GM23338 (cell line): ENCODE results near the gene TIMMDC1. TPM values are rescaled to one million over a fixed set of nuclear protein-coding genes. Genes with fewer than 3 reads are reported as not detected.

Experiments
- ATAC-seq: fragments of 200-7000 bp; cut with Tn5 transposase; 3 replicates; pipeline ENCODE4 v1.9.1; 2020
- DNase-seq: peaks from one replicate; pipeline ENCODE4 v3.0.0-alpha.2; 2015; ENCODE audit warnings: low spot score
- H2AFZ ChIP-seq: fragments of 200-600 bp; sonication (generic); 2 replicates; pipeline ENCODE4 v1.8.0; 2016; ENCODE audit warnings: antibody characterized with exemption, mild to moderate bottlenecking, moderate library complexity
- H3F3A ChIP-seq: fragments of 200-600 bp; sonication (generic); replicated peaks from 2 replicates; pipeline ENCODE4 v1.8.0; 2017; ENCODE audit warnings: antibody characterized with exemption, mixed run types, low read depth
- H3K27ac ChIP-seq: fragments of 200-600 bp; sonication (generic); 2 replicates; pipeline ENCODE4 v1.6.1; 2016; ENCODE audit warnings: low read depth
- H3K27me3 ChIP-seq: fragments of 200-600 bp; sonication (generic); 2 replicates; pipeline ENCODE4 v1.8.0; 2016; ENCODE audit warnings: mild to moderate bottlenecking, mixed run types, moderate library complexity; ENCODE audit not compliant: insufficient read depth
- H3K36me3 ChIP-seq: fragments of 200-600 bp; sonication (generic); 2 replicates; pipeline ENCODE4 v1.8.0; 2016; ENCODE audit warnings: mild to moderate bottlenecking; ENCODE audit not compliant: insufficient read depth
- H3K4me1 ChIP-seq: fragments of 200-600 bp; sonication (generic); 2 replicates; pipeline ENCODE4 v1.8.0; 2016; ENCODE audit warnings: mild to moderate bottlenecking, moderate library complexity; ENCODE audit not compliant: insufficient read depth
- H3K4me2 ChIP-seq: fragments of 200-600 bp; sonication (generic); 2 replicates; pipeline ENCODE4 v1.7.1; 2017; ENCODE audit warnings: mixed run types
- H3K4me3 ChIP-seq: fragments of 200-600 bp; sonication (generic); 2 replicates; pipeline ENCODE4 v1.6.1; 2016; ENCODE audit warnings: mixed run types
- H3K79me2 ChIP-seq: fragments of 200-600 bp; sonication (generic); replicated peaks from 2 replicates; pipeline ENCODE4 v1.8.0; 2017; ENCODE audit warnings: mild to moderate bottlenecking; ENCODE audit not compliant: insufficient read depth
- H3K9me2 ChIP-seq: fragments of 200-600 bp; sonication (generic); 2 replicates; pipeline ENCODE4 v1.8.0; 2017; ENCODE audit not compliant: insufficient read depth
- H4K20me1 ChIP-seq: fragments of 200-600 bp; sonication (generic); replicated peaks from 2 replicates; pipeline ENCODE4 v1.8.0; 2017; ENCODE audit warnings: mild to moderate bottlenecking; ENCODE audit not compliant: insufficient read depth
- H3K27ac Mint-ChIP-seq: 2 replicates; pipeline ENCODE4 v1.8.0; 2020; ENCODE audit warnings: inconsistent platforms, mild to moderate bottlenecking, moderate library complexity, mixed read lengths
- H3K27me3 Mint-ChIP-seq: 3 replicates; pipeline ENCODE4 v1.8.0; 2022; ENCODE audit warnings: low read depth, mild to moderate bottlenecking, moderate library complexity, mixed read lengths, inconsistent platforms; ENCODE audit not compliant: insufficient read depth, poor library complexity
- H3K36me3 Mint-ChIP-seq: 3 replicates; pipeline ENCODE4 v1.8.0; 2021; ENCODE audit warnings: low read depth, mild to moderate bottlenecking, inconsistent platforms, moderate library complexity, mixed read lengths
- H3K4me1 Mint-ChIP-seq: 3 replicates; pipeline ENCODE4 v1.8.0; 2020; ENCODE audit warnings: mild to moderate bottlenecking, inconsistent platforms, mixed read lengths
- H3K4me3 Mint-ChIP-seq: 3 replicates; pipeline ENCODE4 v1.8.0; 2021; ENCODE audit warnings: moderate library complexity, mild to moderate bottlenecking, inconsistent platforms, mixed read lengths
- H3K9me3 Mint-ChIP-seq: 3 replicates; pipeline ENCODE4 v1.8.0; 2020; ENCODE audit warnings: moderate library complexity, mild to moderate bottlenecking, inconsistent platforms, mixed read lengths
- CREB1 ChIP-seq: fragments of 250-450 bp; sonication (Bioruptor Pico); IDR thresholded peaks from 2 replicates; pipeline ENCODE4 v1.5.0; 2020; ENCODE audit warnings: low read depth, mild to moderate bottlenecking, moderate library complexity
- EZH2phosphoT487 ChIP-seq: fragments of 200-600 bp; sonication (generic); IDR thresholded peaks from one replicate; pipeline ENCODE4 v1.8.1; 2018; ENCODE audit warnings: antibody characterized with exemption; ENCODE audit not compliant: unreplicated experiment
- NANOG ChIP-seq: IDR thresholded peaks from 2 replicates; pipeline ENCODE4 v1.6.1; 2016; ENCODE audit warnings: antibody characterized with exemption, borderline replicate concordance
- POLR2AphosphoS5 ChIP-seq: IDR thresholded peaks from 2 replicates; pipeline ENCODE4 v1.6.1; 2016; ENCODE audit warnings: antibody characterized with exemption, low read depth
- STAT1 ChIP-seq: IDR thresholded peaks from one replicate; pipeline ENCODE4 v1.6.1; 2016; ENCODE audit warnings: antibody characterized with exemption; ENCODE audit not compliant: unreplicated experiment
- ZNF114 ChIP-seq: fragments of 250-450 bp; sonication (Bioruptor Pico); IDR thresholded peaks from 2 replicates; pipeline ENCODE4 v1.5.0; 2020; ENCODE audit warnings: mild to moderate bottlenecking, moderate library complexity
- polyA plus RNA-seq: library from polyadenylated mRNA; unstranded; fragments of >200 nt; fragmentation: Nextera tagmentation; extraction: Ambion mirVana; gene quantifications from 2 replicates; pipeline ENCODE4 v1.2.1, GENCODE V29; 2016
- total RNA-seq: library from RNA; depleted of rRNA; stranded (reverse); fragments of >200 nt; shearing (Covaris generic); gene quantifications from 2 replicates; pipeline ENCODE4 v1.2.3, GENCODE V29; 2014
- TF ChIP-seq, protein P1 (sequence below), 2 experiments: fragments of 200-600 bp in 1 of 2; sonication (generic) in 1 of 2; conservative IDR thresholded peaks; 2 replicates each; pipeline versions ENCODE4 v1.5.1 to v1.6.1; 2016 to 2017; ENCODE audit warnings: antibody characterized with exemption in 2 of 2, low read depth in 2 of 2, mild to moderate bottlenecking in 2 of 2, moderate library complexity in 1 of 2
- TF ChIP-seq, protein P2 (sequence below): IDR thresholded peaks from 2 replicates; pipeline ENCODE4 v1.6.1; 2016; ENCODE audit warnings: antibody characterized with exemption
- TF ChIP-seq, protein P3 (sequence below): fragments of 250-450 bp; sonication (Bioruptor Pico); IDR thresholded peaks from 2 replicates; pipeline ENCODE4 v1.5.0; 2020; ENCODE audit warnings: mild to moderate bottlenecking, moderate library complexity
- TF ChIP-seq, protein P4 (sequence below): IDR thresholded peaks from one replicate; pipeline ENCODE4 v1.6.1; 2018; ENCODE audit warnings: antibody characterized with exemption; ENCODE audit not compliant: unreplicated experiment

Gene TIMMDC1
- total and polyA plus RNA-seq, 2 experiments from 2014 or later = 62.2 to 105 TPM

DNA sequence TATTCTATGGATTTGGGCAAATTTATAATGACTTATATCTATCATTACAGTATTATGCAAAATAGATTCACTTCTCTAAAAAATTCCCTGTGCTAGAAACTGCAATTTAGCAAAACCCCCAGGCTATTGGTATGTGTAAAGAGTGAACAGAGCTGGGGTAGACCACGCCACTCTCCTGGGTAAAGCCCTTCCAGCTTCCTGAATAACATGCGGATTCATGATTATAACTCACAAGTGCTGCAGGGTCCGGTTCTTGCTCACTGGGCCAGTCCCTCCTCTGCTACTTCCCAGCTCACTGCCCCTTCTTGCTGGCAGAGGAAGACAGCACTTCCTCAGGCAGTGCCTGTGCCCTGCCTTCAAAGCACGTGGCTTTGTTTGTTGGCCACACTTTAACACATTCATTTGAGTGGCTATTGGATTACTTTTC, 57.0 kb downstream of the TIMMDC1 start:
- Mint-ChIP-seq H3K4me3 (no peak overlapping the region), H3K4me1 (peaks cover 3% of the 10 kb centered on the region; the same call in 1 of the 3 replicates), H3K9me3 (no peaks in the 10 kb centered on the region), H3K27me3 (no peaks in the 10 kb centered on the region), H3K36me3 (no peaks in the 10 kb centered on the region), H3K27ac (no peak overlapping the region)
- ATAC-seq (no peak), DNase-seq (no peak)
- 0 out of 2 replicates have a peak, but pooled peaks cover 3% of the 10 kb centered on the region for H3K9me2 ChIP-seq
- H3K36me3 ChIP-seq = no peaks in the 10 kb centered on the region
- H4K20me1 ChIP-seq = no peaks in the 10 kb centered on the region
- no peaks in the 10 kb centered on the region for H3K4me1 ChIP-seq
- H3K4me3 ChIP-seq = no peak overlapping the region
- no peak overlapping the region for H3K4me2 ChIP-seq
- no peak for TF ChIP-seq EZH2phosphoT487
- TF ChIP-seq STAT1 = no peak
- TF ChIP-seq POLR2AphosphoS5 = no peak
- no peak for TF ChIP-seq CREB1
- TF ChIP-seq, protein P1, sequence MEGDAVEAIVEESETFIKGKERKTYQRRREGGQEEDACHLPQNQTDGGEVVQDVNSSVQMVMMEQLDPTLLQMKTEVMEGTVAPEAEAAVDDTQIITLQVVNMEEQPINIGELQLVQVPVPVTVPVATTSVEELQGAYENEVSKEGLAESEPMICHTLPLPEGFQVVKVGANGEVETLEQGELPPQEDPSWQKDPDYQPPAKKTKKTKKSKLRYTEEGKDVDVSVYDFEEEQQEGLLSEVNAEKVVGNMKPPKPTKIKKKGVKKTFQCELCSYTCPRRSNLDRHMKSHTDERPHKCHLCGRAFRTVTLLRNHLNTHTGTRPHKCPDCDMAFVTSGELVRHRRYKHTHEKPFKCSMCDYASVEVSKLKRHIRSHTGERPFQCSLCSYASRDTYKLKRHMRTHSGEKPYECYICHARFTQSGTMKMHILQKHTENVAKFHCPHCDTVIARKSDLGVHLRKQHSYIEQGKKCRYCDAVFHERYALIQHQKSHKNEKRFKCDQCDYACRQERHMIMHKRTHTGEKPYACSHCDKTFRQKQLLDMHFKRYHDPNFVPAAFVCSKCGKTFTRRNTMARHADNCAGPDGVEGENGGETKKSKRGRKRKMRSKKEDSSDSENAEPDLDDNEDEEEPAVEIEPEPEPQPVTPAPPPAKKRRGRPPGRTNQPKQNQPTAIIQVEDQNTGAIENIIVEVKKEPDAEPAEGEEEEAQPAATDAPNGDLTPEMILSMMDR (conservative IDR thresholded peaks at IDR 0.05; ENCODE audit: low read depth in 2 of 2) = no peak
- no peak for TF ChIP-seq NANOG
- TF ChIP-seq, protein P2, sequence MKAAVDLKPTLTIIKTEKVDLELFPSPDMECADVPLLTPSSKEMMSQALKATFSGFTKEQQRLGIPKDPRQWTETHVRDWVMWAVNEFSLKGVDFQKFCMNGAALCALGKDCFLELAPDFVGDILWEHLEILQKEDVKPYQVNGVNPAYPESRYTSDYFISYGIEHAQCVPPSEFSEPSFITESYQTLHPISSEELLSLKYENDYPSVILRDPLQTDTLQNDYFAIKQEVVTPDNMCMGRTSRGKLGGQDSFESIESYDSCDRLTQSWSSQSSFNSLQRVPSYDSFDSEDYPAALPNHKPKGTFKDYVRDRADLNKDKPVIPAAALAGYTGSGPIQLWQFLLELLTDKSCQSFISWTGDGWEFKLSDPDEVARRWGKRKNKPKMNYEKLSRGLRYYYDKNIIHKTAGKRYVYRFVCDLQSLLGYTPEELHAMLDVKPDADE = no peak
- TF ChIP-seq, protein P3, sequence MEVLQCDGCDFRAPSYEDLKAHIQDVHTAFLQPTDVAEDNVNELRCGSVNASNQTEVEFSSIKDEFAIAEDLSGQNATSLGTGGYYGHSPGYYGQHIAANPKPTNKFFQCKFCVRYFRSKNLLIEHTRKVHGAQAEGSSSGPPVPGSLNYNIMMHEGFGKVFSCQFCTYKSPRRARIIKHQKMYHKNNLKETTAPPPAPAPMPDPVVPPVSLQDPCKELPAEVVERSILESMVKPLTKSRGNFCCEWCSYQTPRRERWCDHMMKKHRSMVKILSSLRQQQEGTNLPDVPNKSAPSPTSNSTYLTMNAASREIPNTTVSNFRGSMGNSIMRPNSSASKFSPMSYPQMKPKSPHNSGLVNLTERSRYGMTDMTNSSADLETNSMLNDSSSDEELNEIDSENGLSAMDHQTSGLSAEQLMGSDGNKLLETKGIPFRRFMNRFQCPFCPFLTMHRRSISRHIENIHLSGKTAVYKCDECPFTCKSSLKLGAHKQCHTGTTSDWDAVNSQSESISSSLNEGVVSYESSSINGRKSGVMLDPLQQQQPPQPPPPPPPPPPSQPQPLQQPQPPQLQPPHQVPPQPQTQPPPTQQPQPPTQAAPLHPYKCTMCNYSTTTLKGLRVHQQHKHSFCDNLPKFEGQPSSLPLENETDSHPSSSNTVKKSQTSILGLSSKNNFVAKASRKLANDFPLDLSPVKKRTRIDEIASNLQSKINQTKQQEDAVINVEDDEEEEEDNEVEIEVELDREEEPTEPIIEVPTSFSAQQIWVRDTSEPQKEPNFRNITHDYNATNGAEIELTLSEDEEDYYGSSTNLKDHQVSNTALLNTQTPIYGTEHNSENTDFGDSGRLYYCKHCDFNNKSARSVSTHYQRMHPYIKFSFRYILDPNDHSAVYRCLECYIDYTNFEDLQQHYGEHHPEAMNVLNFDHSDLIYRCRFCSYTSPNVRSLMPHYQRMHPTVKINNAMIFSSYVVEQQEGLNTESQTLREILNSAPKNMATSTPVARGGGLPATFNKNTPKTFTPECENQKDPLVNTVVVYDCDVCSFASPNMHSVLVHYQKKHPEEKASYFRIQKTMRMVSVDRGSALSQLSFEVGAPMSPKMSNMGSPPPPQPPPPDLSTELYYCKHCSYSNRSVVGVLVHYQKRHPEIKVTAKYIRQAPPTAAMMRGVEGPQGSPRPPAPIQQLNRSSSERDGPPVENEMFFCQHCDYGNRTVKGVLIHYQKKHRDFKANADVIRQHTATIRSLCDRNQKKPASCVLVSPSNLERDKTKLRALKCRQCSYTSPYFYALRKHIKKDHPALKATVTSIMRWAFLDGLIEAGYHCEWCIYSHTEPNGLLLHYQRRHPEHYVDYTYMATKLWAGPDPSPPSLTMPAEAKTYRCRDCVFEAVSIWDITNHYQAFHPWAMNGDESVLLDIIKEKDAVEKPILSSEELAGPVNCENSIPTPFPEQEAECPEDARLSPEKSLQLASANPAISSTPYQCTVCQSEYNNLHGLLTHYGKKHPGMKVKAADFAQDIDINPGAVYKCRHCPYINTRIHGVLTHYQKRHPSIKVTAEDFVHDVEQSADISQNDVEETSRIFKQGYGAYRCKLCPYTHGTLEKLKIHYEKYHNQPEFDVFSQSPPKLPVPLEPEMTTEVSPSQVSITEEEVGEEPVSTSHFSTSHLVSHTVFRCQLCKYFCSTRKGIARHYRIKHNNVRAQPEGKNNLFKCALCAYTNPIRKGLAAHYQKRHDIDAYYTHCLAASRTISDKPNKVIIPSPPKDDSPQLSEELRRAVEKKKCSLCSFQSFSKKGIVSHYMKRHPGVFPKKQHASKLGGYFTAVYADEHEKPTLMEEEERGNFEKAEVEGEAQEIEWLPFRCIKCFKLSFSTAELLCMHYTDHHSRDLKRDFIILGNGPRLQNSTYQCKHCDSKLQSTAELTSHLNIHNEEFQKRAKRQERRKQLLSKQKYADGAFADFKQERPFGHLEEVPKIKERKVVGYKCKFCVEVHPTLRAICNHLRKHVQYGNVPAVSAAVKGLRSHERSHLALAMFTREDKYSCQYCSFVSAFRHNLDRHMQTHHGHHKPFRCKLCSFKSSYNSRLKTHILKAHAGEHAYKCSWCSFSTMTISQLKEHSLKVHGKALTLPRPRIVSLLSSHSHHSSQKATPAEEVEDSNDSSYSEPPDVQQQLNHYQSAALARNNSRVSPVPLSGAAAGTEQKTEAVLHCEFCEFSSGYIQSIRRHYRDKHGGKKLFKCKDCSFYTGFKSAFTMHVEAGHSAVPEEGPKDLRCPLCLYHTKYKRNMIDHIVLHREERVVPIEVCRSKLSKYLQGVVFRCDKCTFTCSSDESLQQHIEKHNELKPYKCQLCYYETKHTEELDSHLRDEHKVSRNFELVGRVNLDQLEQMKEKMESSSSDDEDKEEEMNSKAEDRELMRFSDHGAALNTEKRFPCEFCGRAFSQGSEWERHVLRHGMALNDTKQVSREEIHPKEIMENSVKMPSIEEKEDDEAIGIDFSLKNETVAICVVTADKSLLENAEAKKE (CRISPR knock-in tag) = no peak
- TF ChIP-seq, protein P4, sequence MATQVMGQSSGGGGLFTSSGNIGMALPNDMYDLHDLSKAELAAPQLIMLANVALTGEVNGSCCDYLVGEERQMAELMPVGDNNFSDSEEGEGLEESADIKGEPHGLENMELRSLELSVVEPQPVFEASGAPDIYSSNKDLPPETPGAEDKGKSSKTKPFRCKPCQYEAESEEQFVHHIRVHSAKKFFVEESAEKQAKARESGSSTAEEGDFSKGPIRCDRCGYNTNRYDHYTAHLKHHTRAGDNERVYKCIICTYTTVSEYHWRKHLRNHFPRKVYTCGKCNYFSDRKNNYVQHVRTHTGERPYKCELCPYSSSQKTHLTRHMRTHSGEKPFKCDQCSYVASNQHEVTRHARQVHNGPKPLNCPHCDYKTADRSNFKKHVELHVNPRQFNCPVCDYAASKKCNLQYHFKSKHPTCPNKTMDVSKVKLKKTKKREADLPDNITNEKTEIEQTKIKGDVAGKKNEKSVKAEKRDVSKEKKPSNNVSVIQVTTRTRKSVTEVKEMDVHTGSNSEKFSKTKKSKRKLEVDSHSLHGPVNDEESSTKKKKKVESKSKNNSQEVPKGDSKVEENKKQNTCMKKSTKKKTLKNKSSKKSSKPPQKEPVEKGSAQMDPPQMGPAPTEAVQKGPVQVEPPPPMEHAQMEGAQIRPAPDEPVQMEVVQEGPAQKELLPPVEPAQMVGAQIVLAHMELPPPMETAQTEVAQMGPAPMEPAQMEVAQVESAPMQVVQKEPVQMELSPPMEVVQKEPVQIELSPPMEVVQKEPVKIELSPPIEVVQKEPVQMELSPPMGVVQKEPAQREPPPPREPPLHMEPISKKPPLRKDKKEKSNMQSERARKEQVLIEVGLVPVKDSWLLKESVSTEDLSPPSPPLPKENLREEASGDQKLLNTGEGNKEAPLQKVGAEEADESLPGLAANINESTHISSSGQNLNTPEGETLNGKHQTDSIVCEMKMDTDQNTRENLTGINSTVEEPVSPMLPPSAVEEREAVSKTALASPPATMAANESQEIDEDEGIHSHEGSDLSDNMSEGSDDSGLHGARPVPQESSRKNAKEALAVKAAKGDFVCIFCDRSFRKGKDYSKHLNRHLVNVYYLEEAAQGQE = no peak
- TF ChIP-seq ZNF114 (CRISPR knock-in tag) = no peak
- no peak overlapping the region for H3K27ac ChIP-seq
- no peaks in the 10 kb centered on the region for H3K79me2 ChIP-seq
- H3F3A ChIP-seq = no peaks in the 10 kb centered on the region
- peak overlapping the region; percentile 81; the same call in 1 of the 2 replicates for H2AFZ ChIP-seq
- no peaks in the 10 kb centered on the region for H3K27me3 ChIP-seq
